PC-9 (cell line): ENCODE measurements around the gene DOLPP1. TPM values are rescaled to one million over a fixed set of nuclear protein-coding genes. Genes with fewer than 3 reads are reported as not detected.
A peak's percentile ranks its signal among the peaks of the same experiment; 100 is the strongest.

Experiments used
- BruUV-seq: library from RNA; stranded (reverse); fragments of 400-500 nt; replicated peaks from 2 replicates; lab custom pipeline; 2021; lab: Mats Ljungman, UMichigan
- CTCF ChIA-PET: fragments of 300-600 bp; sonication (Branson Sonifier 250); formaldehyde crosslinking; loops from one replicate; lab custom pipeline; 2022; ENCODE audit warnings: antibody characterized with exemption; lab: Charles Lee
- POLR2A ChIA-PET: fragments of 300-600 bp; sonication (Branson Sonifier 250); formaldehyde crosslinking; loops from one replicate; lab custom pipeline; 2022; ENCODE audit warnings: antibody characterized with exemption; ENCODE audit not compliant: unreplicated experiment; lab: Charles Lee
- DNase-seq, 2 experiments: peaks; one replicate each; pipeline versions ENCODE4 v3.0.0 to v3.0.0-alpha.2; 2015 to 2022; ENCODE audit warnings: mixed read lengths in 1 of 2
- H2AFZ ChIP-seq: fragments of 200-600 bp; sonication (generic); 2 replicates; pipeline ENCODE4 v1.8.1; 2017; ENCODE audit warnings: antibody characterized with exemption
- H3F3A ChIP-seq: fragments of 200-600 bp; sonication (generic); 2 replicates; pipeline ENCODE4 v1.8.1; 2017; ENCODE audit warnings: antibody characterized with exemption, mild to moderate bottlenecking, low read depth; ENCODE audit not compliant: insufficient read depth
- H3K27ac ChIP-seq: fragments of 200-600 bp; sonication (generic); 2 replicates; pipeline ENCODE4 v1.6.1; 2016; ENCODE audit warnings: mixed run types
- H3K27me3 ChIP-seq: fragments of 200-600 bp; sonication (generic); 2 replicates; pipeline ENCODE4 v1.6.1; 2016; ENCODE audit warnings: low read depth, mixed run types; ENCODE audit not compliant: insufficient read depth
- H3K36me3 ChIP-seq: fragments of 200-600 bp; sonication (generic); 2 replicates; pipeline ENCODE4 v1.6.1; 2016; ENCODE audit warnings: low read depth, mixed run types
- H3K4me1 ChIP-seq: fragments of 200-600 bp; sonication (generic); replicated peaks from 2 replicates; pipeline ENCODE4 v1.6.1; 2016; ENCODE audit warnings: mixed run types; ENCODE audit not compliant: insufficient read depth
- H3K4me2 ChIP-seq: fragments of 200-600 bp; sonication (generic); 2 replicates; pipeline ENCODE4 v1.6.1; 2017; ENCODE audit warnings: mixed run types
- H3K4me3 ChIP-seq: fragments of 200-600 bp; sonication (generic); 2 replicates; pipeline ENCODE4 v1.6.1; 2016; ENCODE audit warnings: mixed run types
- H3K79me2 ChIP-seq: fragments of 200-600 bp; sonication (generic); 2 replicates; pipeline ENCODE4 v1.6.1; 2017; ENCODE audit warnings: low read depth, mixed run types
- H3K9me2 ChIP-seq: fragments of 200-600 bp; sonication (generic); 2 replicates; pipeline ENCODE4 v1.8.1; 2017; ENCODE audit warnings: mild to moderate bottlenecking; ENCODE audit not compliant: insufficient read depth
- H3K9me3 ChIP-seq: fragments of 200-600 bp; sonication (generic); 2 replicates; pipeline ENCODE4 v1.8.1; 2016; ENCODE audit warnings: low read depth; ENCODE audit not compliant: insufficient read depth
- H4K20me1 ChIP-seq: fragments of 200-600 bp; sonication (generic); 2 replicates; pipeline ENCODE4 v1.8.1; 2017; ENCODE audit not compliant: insufficient read depth
- CTCF ChIP-seq: fragments of 200-600 bp; sonication (generic); conservative IDR thresholded peaks from 2 replicates; pipeline ENCODE4 v1.6.1; 2017; ENCODE audit warnings: mixed run types, antibody characterized with exemption, mild to moderate bottlenecking, moderate library complexity
- EZH2 ChIP-seq: fragments of 200-600 bp; sonication (generic); IDR thresholded peaks from 2 replicates; pipeline ENCODE4 v1.8.0; 2017; ENCODE audit warnings: antibody characterized with exemption, low read depth
- intact Hi-C: fragments of 100-400 bp; cut with micrococcal nuclease; formaldehyde crosslinking; loops from one replicate; pipeline ENCODE4 v1.10.0; 2022; ENCODE audit not compliant: unreplicated experiment
- total RNA-seq: library from RNA; stranded (reverse); gene quantifications from 2 replicates; pipeline ENCODE4 v1.2.3, GENCODE V29; 2021

Gene DOLPP1
- total RNA-seq, 1 experiment from 2014 or later, result 24.4 TPM

GRCh38 chr9:129078691-129079503 is 2.0 kb upstream of the DOLPP1 start:
- H3K27me3 ChIP-seq, result no peaks in the 10 kb centered on the region
- no peaks in the 10 kb centered on the region for H3K9me2 ChIP-seq
- no peaks in the 10 kb centered on the region for H4K20me1 ChIP-seq
- H3K4me1 ChIP-seq, result peaks cover 27% of the 10 kb centered on the region
- peak overlapping the region; percentile 20; the same call in 1 of the 2 replicates for H3K4me2 ChIP-seq
- no peak overlapping the region for H3K4me3 ChIP-seq
- TF ChIP-seq EZH2, result no peak
- no peak for TF ChIP-seq CTCF
- peaks cover 31% of the 10 kb centered on the region for H3K79me2 ChIP-seq
- peaks cover 11% of the 10 kb centered on the region; the same call in 1 of the 2 replicates for H3F3A ChIP-seq
- no TSS peak for BruUV-seq
- H3K9me3 ChIP-seq, result no peaks in the 10 kb centered on the region
- no peak overlapping the region for H2AFZ ChIP-seq
- POLR2A ChIA-PET, result no interaction called here
- peak in 1 of 2 experiments; percentile 25 for DNase-seq
- H3K27ac ChIP-seq, result no peak overlapping the region
- CTCF ChIA-PET, result no interaction called here
- no peaks in the 10 kb centered on the region for H3K36me3 ChIP-seq
- intact Hi-C loops, result no loop called here

DNA sequence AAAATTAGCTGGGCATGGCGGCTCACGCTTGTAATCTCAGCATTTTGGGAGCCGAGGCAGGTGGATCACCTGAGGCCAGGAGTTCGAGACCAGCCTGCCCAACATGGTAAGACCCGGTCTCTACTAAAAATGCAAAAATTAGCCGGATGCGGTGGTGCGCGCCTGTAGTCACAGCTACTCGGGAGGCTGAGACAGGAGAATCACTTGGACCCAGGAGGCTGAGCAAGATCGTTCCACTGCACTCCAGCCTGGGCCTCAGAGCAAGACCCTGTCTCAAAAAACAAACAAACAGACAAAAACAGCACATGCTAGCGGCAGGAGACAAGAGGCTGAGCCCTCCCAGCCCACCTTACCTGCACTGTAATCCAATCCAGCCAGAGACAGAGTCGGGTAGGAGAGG is 1.1 kb upstream of the DOLPP1 start:
- Histone ChIP-seq H2AFZ (peak overlapping the region; percentile 91; the same call in 1 of the 2 replicates), H3K9me3 (no peaks in the 10 kb centered on the region), H3K27me3 (no peaks in the 10 kb centered on the region), H3K36me3 (no peaks in the 10 kb centered on the region), H3K79me2 (peaks cover 33% of the 10 kb centered on the region), H3K27ac (no peak overlapping the region), H3K9me2 (no peaks in the 10 kb centered on the region), H4K20me1 (no peaks in the 10 kb centered on the region), H3K4me1 (peaks cover 27% of the 10 kb centered on the region), H3K4me3 (peak overlapping the region; percentile 73), H3K4me2 (peak overlapping the region; percentile 91), H3F3A (peaks cover 5% of the 10 kb centered on the region; the same call in 1 of the 2 replicates)
- TF ChIP-seq EZH2 (no peak), CTCF (no peak)
- CTCF ChIA-PET, result interaction anchor here (0.5 kb wide), 1 partner anchor 684 kb away, joined by 3 read pairs; no protein-coding TSS in a partner anchor
- POLR2A ChIA-PET, result interaction anchor here (0.6 kb wide), 2 partner anchors 921 to 1136 kb away, joined by 3 read pairs; no protein-coding TSS in a partner anchor
- intact Hi-C loops, result no loop called here
- DNase-seq, result no peak
- BruUV-seq, result no TSS peak

DNA sequence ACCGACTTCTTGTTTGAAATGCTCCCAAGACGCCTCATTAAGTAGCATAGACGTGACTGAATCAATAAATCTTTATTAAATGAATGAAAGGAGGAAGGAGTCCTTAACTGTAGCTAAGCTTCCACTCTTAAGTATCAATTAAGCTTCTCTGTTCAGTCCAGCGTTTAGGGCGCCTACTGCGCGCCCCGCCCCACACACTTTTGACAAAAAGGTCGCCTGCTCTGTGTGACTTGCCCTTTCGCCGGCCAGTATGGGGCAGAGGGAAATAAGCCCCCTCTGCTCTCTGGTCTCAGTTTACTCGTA is 662 bp upstream of the DOLPP1 start:
- CTCF ChIA-PET, result interaction anchor here (0.5 kb wide), 1 partner anchor 684 kb away, joined by 3 read pairs; no protein-coding TSS in a partner anchor

More for the DNA sequence above, 662 bp upstream of the DOLPP1 start:
- intact Hi-C loops, result no loop called here
- Histone ChIP-seq H3K4me2 (peak overlapping the region; percentile 91), H3K4me3 (peak overlapping the region; percentile 73), H3K36me3 (no peaks in the 10 kb centered on the region), H3K27me3 (no peaks in the 10 kb centered on the region), H3K27ac (no peak overlapping the region), H3F3A (peaks cover 5% of the 10 kb centered on the region; the same call in 1 of the 2 replicates), H2AFZ (peak overlapping the region; percentile 91), H3K79me2 (peaks cover 33% of the 10 kb centered on the region), H3K9me2 (no peaks in the 10 kb centered on the region), H3K4me1 (peaks cover 27% of the 10 kb centered on the region), H3K9me3 (no peaks in the 10 kb centered on the region), H4K20me1 (no peaks in the 10 kb centered on the region)
- no peak for DNase-seq
- POLR2A ChIA-PET, result interaction anchor here (0.6 kb wide), 3 partner anchors 11 to 1136 kb away, joined by 3 read pairs; no protein-coding TSS in a partner anchor
- TF ChIP-seq EZH2 (no peak), CTCF (no peak)
- BruUV-seq, result TSS peak; percentile 44
